HG02981 (cell line): ENCODE results near the gene NCOR1.
"Not testable (repeated sequence)": the region's sequence is repeated elsewhere in the genome, so short reads cannot be mapped to it uniquely, and the experiment has no call there.

Source experiments
- ATAC-seq: cut with Tn5 transposase; IDR thresholded peaks from one replicate; pipeline ENCODE4 v1.9.1; 2021; ENCODE audit warnings: mild to moderate bottlenecking, moderate library complexity; ENCODE audit not compliant: unreplicated experiment

The NCOR1 gene

GRCh38 chr17:16152326-16152725, 63.0 kb downstream of the NCOR1 start:
- not testable (repeated sequence) for ATAC-seq

- no peak for ATAC-seq
These were observed 65.0 kb downstream of the NCOR1 start for GRCh38 chr17:16150251-16150856.

GRCh38 chr17:16148596-16148995, 66.7 kb downstream of the NCOR1 start:
- ATAC-seq = no peak

- not testable (repeated sequence) for ATAC-seq
These were observed 69.9 kb downstream of the NCOR1 start for GRCh38 chr17:16145319-16145890.

- no peak for ATAC-seq
These were observed 73.6 kb downstream of the NCOR1 start for GRCh38 chr17:16141685-16142084.

GRCh38 chr17:16140854-16141253, 74.5 kb downstream of the NCOR1 start:
- no peak for ATAC-seq

GRCh38 chr17:16135461-16135860, 79.9 kb downstream of the NCOR1 start:
- ATAC-seq = no peak

- ATAC-seq = no peak
These were observed 83.7 kb downstream of the NCOR1 start for GRCh38 chr17:16131593-16131992.

GRCh38 chr17:16129441-16130205, 85.7 kb downstream of the NCOR1 start:
- no peak for ATAC-seq

- no peak for ATAC-seq
These were observed 91.8 kb downstream of the NCOR1 start for GRCh38 chr17:16123531-16123930.

GRCh38 chr17:16122697-16123434, 92.5 kb downstream of the NCOR1 start:
- no peak for ATAC-seq

GRCh38 chr17:16121915-16122314, 93.4 kb downstream of the NCOR1 start:
- no peak for ATAC-seq

GRCh38 chr17:16120937-16121336, 94.4 kb downstream of the NCOR1 start:
- ATAC-seq = no peak

GRCh38 chr17:16117149-16117548, 98.2 kb downstream of the NCOR1 start:
- ATAC-seq = no peak

- not testable (repeated sequence) for ATAC-seq
These were observed 100.1 kb downstream of the NCOR1 start for GRCh38 chr17:16115077-16115698.

- ATAC-seq = no peak
These were observed 106.5 kb downstream of the NCOR1 start for GRCh38 chr17:16108871-16109270.

GRCh38 chr17:16108386-16108785, 106.9 kb downstream of the NCOR1 start:
- ATAC-seq = no peak

- no peak for ATAC-seq
These were observed 108.1 kb downstream of the NCOR1 start for GRCh38 chr17:16107165-16107770.

GRCh38 chr17:16106161-16106891, 109.0 kb downstream of the NCOR1 start:
- ATAC-seq = no peak

- ATAC-seq = no peak
These were observed 111.1 kb downstream of the NCOR1 start for GRCh38 chr17:16104189-16104588.
